ENCODE results near the gene SEL1L3. TPM values are rescaled to one million over a fixed set of nuclear protein-coding genes. Genes with fewer than 3 reads are reported as not detected.
A peak's percentile ranks its signal among the peaks of the same experiment; 100 is the strongest.

The SEL1L3 gene
- total and polyA plus RNA-seq, 2 of the 13 experiments (the other 11 are each of a cell fraction or from before 2014, with no cell fraction given), result 0.28 to 1.1 TPM

- DNase-seq (ENCODE audit: low spot score) (no peak), FAIRE-seq (no peak), ATAC-seq (no peak)
- intact Hi-C loops (cut with micrococcal nuclease; ENCODE audit: unreplicated experiment), result no loop called here
- in situ Hi-C loops (cut with HindIII; ENCODE audit: extremely low pct_ligation_motif_present, low pct_unique_long_range_greater_than_20kb), result no loop called here
- Histone ChIP-seq H3K36me3 (replicated peaks in 1 of 2; ENCODE audit: control insufficient read depth in 1 of 2, insufficient read depth in 2 of 2, low read length in 2 of 2) (no peaks in the 10 kb centered on the region), H3K27ac (ENCODE audit: extremely low read length, insufficient read depth, low read length) (no peak overlapping the region), H3K79me2 (ENCODE audit: insufficient read depth, low read length) (no peaks in the 10 kb centered on the region), H3K4me1 (ENCODE audit: insufficient read depth, low read length) (no peaks in the 10 kb centered on the region), H4K20me1 (ENCODE audit: insufficient read depth, low read length) (no peaks in the 10 kb centered on the region), H3K9me3 (ENCODE audit: low read length) (no peaks in the 10 kb centered on the region), H3K4me3 (replicated peaks in 1 of 3; ENCODE audit: insufficient read depth in 1 of 3, low read depth in 2 of 3, low read length in 3 of 3) (no peak overlapping the region), H3K4me2 (ENCODE audit: low read depth, low read length) (no peak overlapping the region), H3K27me3 (ENCODE audit: control insufficient read depth in 1 of 2, insufficient read depth in 2 of 2, low read length in 2 of 2) (no peaks in the 10 kb centered on the region), H3K9ac (ENCODE audit: insufficient read depth, low read depth, low read length) (no peak overlapping the region), H2AFZ (ENCODE audit: low read length) (no peak overlapping the region)
- POLR2A ChIA-PET, result no interaction called here
- TF ChIP-seq MAFK (conservative IDR thresholded peaks at IDR 0.05 in 1 of 2, IDR thresholded peaks at IDR 0.05 in 1 of 2; ENCODE audit: low read length in 2 of 2), result peak; percentile 56 to 73
- TF ChIP-seq ZNF251 (CRISPR knock-in tag; IDR thresholded peaks at IDR 0.05), result no peak
- TF ChIP-seq MAFF (IDR thresholded peaks at IDR 0.05; ENCODE audit: low read depth, low read length), result peak; percentile 66
- BruUV-seq (replicated peaks), result no TSS peak
- WGBS (ENCODE audit: low lambda C conversion rate), result 85% methylated on average over 4 of the region's 4 CpGs
- CTCF ChIA-PET (ENCODE audit: low intra/inter-chr PET ratio, low total read pairs), result no interaction called here
Measured at GRCh38 chr4:25795091-25795490, 67.7 kb downstream of the SEL1L3 start.

GRCh38 chr4:25792876-25793275 is 69.9 kb downstream of the SEL1L3 start:
- ChIA-PET CTCF (ENCODE audit: low intra/inter-chr PET ratio, low total read pairs) (interaction anchor here (1.5 kb wide), 1 partner anchor 351 kb away, joined by 4 read pairs; no protein-coding TSS in a partner anchor), POLR2A (no interaction called here)
- no peaks in the 10 kb centered on the region for H4K20me1 ChIP-seq (ENCODE audit: insufficient read depth, low read length)
- H3K27me3 ChIP-seq (ENCODE audit: control insufficient read depth in 1 of 2, insufficient read depth in 2 of 2, low read length in 2 of 2), result no peaks in the 10 kb centered on the region
- H3K9me3 ChIP-seq (ENCODE audit: low read length), result no peaks in the 10 kb centered on the region
- H3K4me2 ChIP-seq (ENCODE audit: low read depth, low read length), result no peak overlapping the region
- FAIRE-seq, result no peak
- H3K9ac ChIP-seq (ENCODE audit: insufficient read depth, low read depth, low read length), result no peak overlapping the region
- no peaks in the 10 kb centered on the region for H3K4me1 ChIP-seq (ENCODE audit: insufficient read depth, low read length)
- H3K4me3 ChIP-seq (replicated peaks in 1 of 3; ENCODE audit: insufficient read depth in 1 of 3, low read depth in 2 of 3, low read length in 3 of 3), result no peak overlapping the region
- H3K27ac ChIP-seq (ENCODE audit: extremely low read length, insufficient read depth, low read length), result no peak overlapping the region
- H3K36me3 ChIP-seq (replicated peaks in 1 of 2; ENCODE audit: control insufficient read depth in 1 of 2, insufficient read depth in 2 of 2, low read length in 2 of 2), result no peaks in the 10 kb centered on the region
- ATAC-seq, result no peak
- H2AFZ ChIP-seq (ENCODE audit: low read length), result no peak overlapping the region
- intact Hi-C loops (cut with micrococcal nuclease; ENCODE audit: unreplicated experiment) (loop anchor here (1.0 kb wide), 1 partner anchor 353 kb away; no protein-coding TSS in a partner anchor), in situ Hi-C loops (cut with HindIII; ENCODE audit: extremely low pct_ligation_motif_present, low pct_unique_long_range_greater_than_20kb) (no loop called here)
- DNase-seq (ENCODE audit: low spot score), result no peak
- WGBS (ENCODE audit: low lambda C conversion rate), result 92% methylated on average over 4 of the region's 4 CpGs
- no TSS peak for BruUV-seq (replicated peaks)
- H3K79me2 ChIP-seq (ENCODE audit: insufficient read depth, low read length), result no peaks in the 10 kb centered on the region
- no peak for TF ChIP-seq KDM3A (CRISPR knock-in tag; IDR thresholded peaks at IDR 0.05; ENCODE audit: low read depth)
- TF ChIP-seq ZBTB39 (CRISPR knock-in tag; IDR thresholded peaks at IDR 0.05), result no peak

Measured in HepG2 (cell line).